Activated B cell treated with CpG ODN at 0.5 μM for 24 hours (primary cell): ENCODE measurements around the gene LSMEM2. TPM values are rescaled to one million over a fixed set of nuclear protein-coding genes. Genes with fewer than 3 reads are reported as not detected.

Source experiments
- ATAC-seq: fragments of 200-7000 bp; cut with Tn5 transposase; one replicate; pipeline ENCODE4 v1.10.0; 2021; ENCODE audit warnings: low read depth, mild to moderate bottlenecking, moderate library complexity
- CTCF ChIA-PET: fragments of 350-600 bp; sonication (Branson Sonifier 250); formaldehyde crosslinking; loops from one replicate; lab custom pipeline; 2021; ENCODE audit warnings: antibody characterized with exemption; lab: Charles Lee
- POLR2A ChIA-PET: fragments of 350-600 bp; sonication (Branson Sonifier 250); formaldehyde crosslinking; loops from one replicate; lab custom pipeline; 2021; ENCODE audit warnings: antibody characterized with exemption; lab: Charles Lee
- DNase-seq: peaks from one replicate; pipeline ENCODE4 v3.0.0; 2022
- H3K27ac Mint-ChIP-seq: one replicate; pipeline ENCODE4 v1.8.0; 2020; ENCODE audit warnings: mixed read lengths
- H3K27me3 Mint-ChIP-seq: one replicate; pipeline ENCODE4 v1.8.0; 2021; ENCODE audit warnings: mixed read lengths
- H3K36me3 Mint-ChIP-seq: one replicate; pipeline ENCODE4 v1.8.0; 2021; ENCODE audit warnings: low read depth, mixed read lengths
- H3K4me1 Mint-ChIP-seq: one replicate; pipeline ENCODE4 v1.8.0; 2021; ENCODE audit warnings: mixed read lengths
- H3K4me3 Mint-ChIP-seq: one replicate; pipeline ENCODE4 v1.8.0; 2020; ENCODE audit warnings: mild to moderate bottlenecking, mixed read lengths
- H3K9me3 Mint-ChIP-seq: one replicate; pipeline ENCODE4 v1.8.0; 2020; ENCODE audit warnings: mixed read lengths
- intact Hi-C: fragments of 100-400 bp; cut with micrococcal nuclease; formaldehyde crosslinking; loops from one replicate; pipeline ENCODE4 v1.15.1; 2024
- total RNA-seq: library from RNA; stranded (reverse); gene quantifications from 2 replicates; pipeline ENCODE4 v1.2.3, GENCODE V29; 2022
- TF ChIP-seq, protein P1 (sequence below): fragments of 200-600 bp; IDR thresholded peaks from one replicate; pipeline ENCODE4 v1.8.0; 2022; ENCODE audit warnings: antibody characterized with exemption, mild to moderate bottlenecking

LSMEM2 gene
- total RNA-seq, 1 donor from 2014 or later: not detected

DNA sequence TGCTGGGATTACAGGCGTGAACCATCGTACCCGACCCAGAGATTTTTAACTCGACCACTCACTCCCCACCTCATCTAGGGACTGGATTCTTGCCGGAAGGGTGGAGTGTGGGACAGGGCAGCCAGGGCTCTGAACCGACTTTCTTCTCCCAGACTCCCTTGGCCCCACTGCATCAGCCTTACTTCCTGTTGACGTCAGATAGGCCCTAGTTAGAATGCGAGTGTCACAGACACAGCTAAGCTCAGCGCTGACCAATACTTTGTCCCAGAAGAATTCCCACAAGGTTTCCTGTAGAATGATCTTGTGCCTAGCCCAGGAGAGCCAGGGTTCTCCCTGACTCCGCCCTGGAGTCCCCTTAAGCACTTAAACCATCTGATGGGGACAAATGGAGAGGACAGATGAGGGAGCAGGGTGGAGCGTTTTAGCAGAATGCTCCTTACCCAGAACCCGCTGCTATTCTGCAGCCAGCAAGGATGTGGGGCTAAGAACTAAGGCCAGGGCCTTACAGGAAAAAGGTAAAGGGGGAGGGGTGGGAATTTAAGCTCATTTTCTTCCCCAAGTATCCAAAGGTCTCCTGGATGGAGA is 54.9 kb downstream of the LSMEM2 start:
- H3K4me1 Mint-ChIP-seq: peaks cover 46% of the 10 kb centered on the region
- peak overlapping the region; percentile 37 for H3K27ac Mint-ChIP-seq
- TF ChIP-seq, protein P1, sequence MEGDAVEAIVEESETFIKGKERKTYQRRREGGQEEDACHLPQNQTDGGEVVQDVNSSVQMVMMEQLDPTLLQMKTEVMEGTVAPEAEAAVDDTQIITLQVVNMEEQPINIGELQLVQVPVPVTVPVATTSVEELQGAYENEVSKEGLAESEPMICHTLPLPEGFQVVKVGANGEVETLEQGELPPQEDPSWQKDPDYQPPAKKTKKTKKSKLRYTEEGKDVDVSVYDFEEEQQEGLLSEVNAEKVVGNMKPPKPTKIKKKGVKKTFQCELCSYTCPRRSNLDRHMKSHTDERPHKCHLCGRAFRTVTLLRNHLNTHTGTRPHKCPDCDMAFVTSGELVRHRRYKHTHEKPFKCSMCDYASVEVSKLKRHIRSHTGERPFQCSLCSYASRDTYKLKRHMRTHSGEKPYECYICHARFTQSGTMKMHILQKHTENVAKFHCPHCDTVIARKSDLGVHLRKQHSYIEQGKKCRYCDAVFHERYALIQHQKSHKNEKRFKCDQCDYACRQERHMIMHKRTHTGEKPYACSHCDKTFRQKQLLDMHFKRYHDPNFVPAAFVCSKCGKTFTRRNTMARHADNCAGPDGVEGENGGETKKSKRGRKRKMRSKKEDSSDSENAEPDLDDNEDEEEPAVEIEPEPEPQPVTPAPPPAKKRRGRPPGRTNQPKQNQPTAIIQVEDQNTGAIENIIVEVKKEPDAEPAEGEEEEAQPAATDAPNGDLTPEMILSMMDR: no peak
- no peaks in the 10 kb centered on the region for H3K9me3 Mint-ChIP-seq
- ChIA-PET POLR2A (interaction anchor here (0.6 to 1.3 kb wide), 4 partner anchors 9 to 42 kb away, joined by 3 to 4 read pairs (median 3); partner anchors contain the start of gene IFRD2), CTCF (no interaction called here)
- H3K36me3 Mint-ChIP-seq: peaks cover 47% of the 10 kb centered on the region
- ATAC-seq: no peak
- peak overlapping the region; percentile 7 for H3K4me3 Mint-ChIP-seq
- H3K27me3 Mint-ChIP-seq: no peaks in the 10 kb centered on the region
- intact Hi-C loops: no loop called here
- no peak for DNase-seq

DNA sequence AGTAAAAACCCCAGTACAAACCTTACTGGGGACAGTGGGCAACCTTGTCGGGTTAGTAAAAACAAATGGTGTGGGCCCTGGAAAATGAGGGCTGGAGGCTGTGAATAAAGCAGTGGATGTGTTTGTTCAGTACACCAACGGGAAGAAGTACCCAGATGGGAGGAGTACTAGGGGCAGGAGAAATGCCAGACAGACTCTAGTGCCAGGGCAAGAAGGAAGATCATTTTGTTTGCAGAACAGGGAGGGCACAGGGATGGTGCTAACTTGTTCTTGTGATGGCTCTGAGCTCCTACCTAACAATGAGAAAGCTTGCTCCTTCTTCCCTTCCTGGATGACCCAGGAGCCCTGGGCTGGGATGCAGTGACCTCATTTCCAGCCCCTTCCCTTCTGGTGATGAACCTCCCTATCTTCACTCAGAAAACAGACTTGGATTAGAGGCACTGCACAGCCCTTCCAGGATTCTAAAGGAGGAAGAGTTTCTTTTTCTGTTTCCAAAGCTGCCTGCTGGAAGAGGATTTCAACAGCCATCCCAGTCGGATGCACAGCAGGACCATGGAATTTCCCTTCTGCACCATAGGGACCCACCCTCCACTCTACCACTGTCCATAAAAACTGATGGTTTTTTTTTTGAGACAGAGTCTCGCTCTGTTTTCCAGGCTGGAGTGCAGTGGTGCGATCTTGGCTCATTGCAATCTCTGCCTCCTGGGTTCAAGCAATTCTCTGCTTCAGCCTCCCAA is 55.6 kb downstream of the LSMEM2 start:
- H3K36me3 Mint-ChIP-seq: peaks cover 44% of the 10 kb centered on the region

DNA sequence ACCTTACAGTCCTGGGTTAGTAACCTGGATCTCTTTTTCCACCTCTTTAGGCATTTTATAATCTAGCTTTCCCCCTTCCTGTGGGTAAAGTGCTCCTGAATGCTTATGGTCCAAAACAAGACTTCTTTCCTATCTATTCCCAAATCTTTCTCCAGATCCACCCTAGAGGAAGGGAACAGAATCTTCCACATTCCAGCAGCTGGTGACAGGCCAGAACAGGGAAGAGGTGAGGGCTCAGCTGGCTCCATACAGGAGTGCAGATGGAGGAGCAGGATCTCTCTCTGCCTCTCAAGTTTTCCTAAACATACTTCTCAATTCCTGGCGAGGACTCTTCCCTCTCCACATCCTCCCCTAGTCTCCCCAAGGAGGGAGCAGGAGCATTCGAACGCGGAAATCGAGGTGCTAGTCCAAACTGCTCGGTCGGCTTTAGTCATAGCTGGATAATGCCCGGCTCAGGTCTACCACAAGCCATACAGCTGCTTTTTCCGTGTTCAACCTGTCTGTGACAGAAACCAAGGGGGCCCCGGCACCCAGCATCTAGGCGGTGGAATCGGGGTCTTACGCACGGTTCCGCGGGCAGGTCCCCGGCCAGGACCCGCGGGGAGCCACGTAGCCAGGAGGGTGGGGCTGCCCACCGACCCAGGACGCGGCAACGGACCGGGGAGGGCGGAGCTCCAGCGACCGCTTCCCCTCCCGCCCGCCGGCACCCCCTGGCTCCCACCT is 57.7 kb downstream of the LSMEM2 start:
- Mint-ChIP-seq H3K9me3 (no peaks in the 10 kb centered on the region), H3K4me3 (peak overlapping the region; percentile 95), H3K36me3 (peaks cover 26% of the 10 kb centered on the region), H3K27me3 (no peaks in the 10 kb centered on the region), H3K4me1 (peaks cover 68% of the 10 kb centered on the region), H3K27ac (peak overlapping the region; percentile 98)
- DNase-seq (no peak), ATAC-seq (peak; percentile 35)
- CTCF ChIA-PET: interaction anchor here (0.7 to 3.8 kb wide), 8 partner anchors 8 to 142 kb away, joined by 3 to 16 read pairs (median 6); partner anchors contain the start of genes CYB561D2, HYAL2, HYAL3 and NAA80
- POLR2A ChIA-PET: interaction anchor here (0.5 to 6.5 kb wide), 31 partner anchors 12 to 1436 kb away, joined by 3 to 195 read pairs (median 5); partner anchors contain the start of genes C3orf18, CISH, CYB561D2 and DCAF1
- intact Hi-C loops: loop anchor here (1.0 to 2.0 kb wide), 4 partner anchors 8 to 37 kb away; partner anchors contain the start of genes HYAL3, NAA80, TMEM115 and TUSC2
- TF ChIP-seq, protein P1: no peak

More for the DNA sequence above, 55.6 kb downstream of the LSMEM2 start:
- peak overlapping the region; percentile 7 for H3K27ac Mint-ChIP-seq
- ChIA-PET POLR2A (interaction anchor here (0.8 to 1.3 kb wide), 2 partner anchors 10 to 13 kb away, joined by 3 to 4 read pairs; no protein-coding TSS in a partner anchor), CTCF (no interaction called here)
- H3K4me1 Mint-ChIP-seq: peaks cover 53% of the 10 kb centered on the region
- intact Hi-C loops: no loop called here
- no peak for DNase-seq
- no peak for ATAC-seq
- no peaks in the 10 kb centered on the region for H3K27me3 Mint-ChIP-seq
- no peaks in the 10 kb centered on the region for H3K9me3 Mint-ChIP-seq
- H3K4me3 Mint-ChIP-seq: no peak overlapping the region
- TF ChIP-seq, protein P1: no peak

DNA sequence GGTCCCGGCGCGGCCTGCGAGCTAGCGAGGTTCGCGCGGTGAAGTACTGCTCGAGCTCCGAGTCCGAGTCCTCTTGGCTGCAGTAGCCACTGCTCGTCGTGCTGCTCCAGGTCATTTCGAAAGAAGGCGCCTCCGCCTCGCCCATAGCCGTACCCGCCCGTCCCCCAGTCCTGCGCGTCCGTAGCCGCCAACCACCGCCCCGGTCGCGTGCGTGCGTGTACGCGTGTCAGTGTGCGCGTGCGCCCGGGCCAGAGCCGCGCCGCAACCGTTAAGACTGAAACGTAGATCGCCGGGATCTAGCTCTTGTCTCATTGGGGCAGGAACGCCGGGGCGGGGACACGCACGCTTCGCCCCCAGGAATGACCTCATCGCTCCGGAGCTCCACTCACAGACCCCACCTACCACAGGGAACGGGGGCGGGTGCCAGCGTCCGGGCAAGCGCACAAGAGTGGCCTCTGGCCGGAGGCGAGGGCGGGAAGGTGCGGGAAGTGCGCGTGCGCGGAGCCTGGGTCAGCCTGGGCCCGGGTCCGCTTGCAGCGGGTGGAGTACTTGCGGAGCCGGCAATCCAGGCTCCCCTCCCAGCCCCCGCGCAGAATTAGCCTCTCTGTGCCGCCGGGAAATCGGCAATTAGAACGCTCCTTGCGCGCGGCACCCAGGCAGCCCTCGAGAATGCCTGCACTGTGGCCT is 58.4 kb downstream of the LSMEM2 start:
- ChIA-PET POLR2A (interaction anchor here (0.5 to 6.5 kb wide), 35 partner anchors 8 to 1835 kb away, joined by 3 to 195 read pairs (median 5); partner anchors contain the start of genes C3orf18, CISH, CYB561D2 and DCAF1), CTCF (interaction anchor here (0.7 to 3.8 kb wide), 8 partner anchors 9 to 143 kb away, joined by 3 to 16 read pairs (median 6); partner anchors contain the start of genes CYB561D2, HYAL2, HYAL3 and NAA80)
- intact Hi-C loops: loop anchor here (1.0 to 2.0 kb wide), 4 partner anchors 9 to 38 kb away; partner anchors contain the start of genes HYAL3, NAA80, TMEM115 and TUSC2
- Mint-ChIP-seq H3K27ac (peak overlapping the region; percentile 98), H3K36me3 (peaks cover 20% of the 10 kb centered on the region), H3K4me1 (peaks cover 66% of the 10 kb centered on the region), H3K27me3 (no peaks in the 10 kb centered on the region), H3K9me3 (no peaks in the 10 kb centered on the region), H3K4me3 (peak overlapping the region; percentile 95)
- DNase-seq (peak; percentile 90), ATAC-seq (peak; percentile 83)
- TF ChIP-seq, protein P1: no peak

Other genes with a start within 250 kb of the LSMEM2 start
- gene RBM5, start 190.2 kb upstream of the LSMEM2 start, total RNA-seq: 261 and 316 TPM in 2 replicates
- gene SEMA3F, start 123.8 kb upstream of the LSMEM2 start, total RNA-seq: 0.34 TPM in 1 of 2 replicates, not detected in the other
- gene GNAT1, start 87.5 kb upstream of the LSMEM2 start, total RNA-seq: not detected in 2 replicates
- not detected in 2 replicates for gene SLC38A3, start 73.8 kb upstream of the LSMEM2 start, total RNA-seq
- 281 and 295 TPM in 2 replicates for gene GNAI2, start 42.9 kb upstream of the LSMEM2 start, total RNA-seq
- 0.15 TPM in 1 of 2 replicates, not detected in the other for gene SEMA3B, start 9.9 kb upstream of the LSMEM2 start, total RNA-seq
- 92.2 and 105 TPM in 2 replicates for gene IFRD2, start 13.3 kb downstream of the LSMEM2 start, total RNA-seq
- gene HYAL3, start 20.3 kb downstream of the LSMEM2 start, total RNA-seq: 2.0 and 2.5 TPM in 2 replicates
- 23.9 and 24.8 TPM in 2 replicates for gene NAA80, start 20.3 kb downstream of the LSMEM2 start, total RNA-seq
- gene HYAL1, start 24.5 kb downstream of the LSMEM2 start, total RNA-seq: 0.47 and 0.73 TPM in 2 replicates
- 4.2 and 4.4 TPM in 2 replicates for gene HYAL2, start 43.7 kb downstream of the LSMEM2 start, total RNA-seq
- gene TUSC2, start 49.1 kb downstream of the LSMEM2 start, total RNA-seq: 32.2 and 33.4 TPM in 2 replicates
- 34.0 and 38.0 TPM in 2 replicates for gene RASSF1, start 61.7 kb downstream of the LSMEM2 start, total RNA-seq
- gene ZMYND10, start 66.6 kb downstream of the LSMEM2 start, total RNA-seq: 0.61 and 0.64 TPM in 2 replicates
- 23.6 and 26.4 TPM in 2 replicates for gene NPRL2, start 71.7 kb downstream of the LSMEM2 start, total RNA-seq
- 22.9 and 26.0 TPM in 2 replicates for gene CYB561D2, start 71.8 kb downstream of the LSMEM2 start, total RNA-seq
- gene TMEM115, start 80.4 kb downstream of the LSMEM2 start, total RNA-seq: 18.7 and 19.6 TPM in 2 replicates
- gene CACNA2D2, start 224.5 kb downstream of the LSMEM2 start, total RNA-seq: 0.34 and 0.53 TPM in 2 replicates